ENCODE measurements around the gene RPS3. TPM values are rescaled to one million over a fixed set of nuclear protein-coding genes. Genes with fewer than 3 reads are reported as not detected.
"Not testable (repeated sequence)": the region's sequence is repeated elsewhere in the genome, so short reads cannot be mapped to it uniquely, and the experiment has no call there.

The RPS3 gene
- polyA plus RNA-seq, 2 of the 4 experiments (the other 2 are of a cell fraction): 3,468 to 3,544 TPM

DNA sequence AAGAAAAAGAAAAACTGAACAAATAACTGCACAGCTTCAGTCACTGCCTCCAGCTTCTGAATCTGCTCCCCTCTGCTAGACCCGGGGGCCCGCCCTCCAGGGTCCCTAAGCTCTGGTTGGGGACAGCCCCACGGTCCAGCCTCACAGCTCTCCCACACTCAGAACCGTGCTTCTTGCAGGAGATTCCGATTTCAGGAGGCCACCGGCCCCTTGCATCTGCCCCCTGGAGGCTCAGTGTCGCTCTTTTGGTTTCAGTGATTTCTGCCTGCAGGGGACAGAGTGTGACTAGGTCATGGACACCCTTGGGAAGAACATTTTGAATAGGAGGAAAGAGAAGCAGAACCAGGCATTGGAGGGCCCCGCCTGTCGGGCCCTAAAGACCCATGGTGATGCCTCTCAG, 23.1 kb upstream of the RPS3 start:
- 80% methylated on average over 9 of the region's 9 CpGs for WGBS (ENCODE audit: missing lambda C conversion rate)
- Histone ChIP-seq H3K27ac (peak overlapping the region in 1 of 2 experiments; percentile 72; a peak in 1 of 6 replicates), H3K9me3 (no peaks in the 10 kb centered on the region), H3K4me1 (peaks cover 39% of the 10 kb centered on the region), H3K4me2 (no peak overlapping the region), H3K4me3 (no peak overlapping the region)
- DNase-seq (ENCODE audit: low read depth in 1 of 2, low spot score in 1 of 2): no peak
- no peak for FAIRE-seq
- CTCF ChIA-PET: interaction anchor here (1.0 to 20.4 kb wide), 7 partner anchors 9 to 149 kb away, joined by 3 to 581 read pairs (median 22); partner anchors contain the start of gene GDPD5
- POLR2A ChIA-PET: no interaction called here
- peak in 1 of 2 experiments; percentile 26; a peak in 1 of 6 replicates for ATAC-seq
- TF ChIP-seq, protein P1, sequence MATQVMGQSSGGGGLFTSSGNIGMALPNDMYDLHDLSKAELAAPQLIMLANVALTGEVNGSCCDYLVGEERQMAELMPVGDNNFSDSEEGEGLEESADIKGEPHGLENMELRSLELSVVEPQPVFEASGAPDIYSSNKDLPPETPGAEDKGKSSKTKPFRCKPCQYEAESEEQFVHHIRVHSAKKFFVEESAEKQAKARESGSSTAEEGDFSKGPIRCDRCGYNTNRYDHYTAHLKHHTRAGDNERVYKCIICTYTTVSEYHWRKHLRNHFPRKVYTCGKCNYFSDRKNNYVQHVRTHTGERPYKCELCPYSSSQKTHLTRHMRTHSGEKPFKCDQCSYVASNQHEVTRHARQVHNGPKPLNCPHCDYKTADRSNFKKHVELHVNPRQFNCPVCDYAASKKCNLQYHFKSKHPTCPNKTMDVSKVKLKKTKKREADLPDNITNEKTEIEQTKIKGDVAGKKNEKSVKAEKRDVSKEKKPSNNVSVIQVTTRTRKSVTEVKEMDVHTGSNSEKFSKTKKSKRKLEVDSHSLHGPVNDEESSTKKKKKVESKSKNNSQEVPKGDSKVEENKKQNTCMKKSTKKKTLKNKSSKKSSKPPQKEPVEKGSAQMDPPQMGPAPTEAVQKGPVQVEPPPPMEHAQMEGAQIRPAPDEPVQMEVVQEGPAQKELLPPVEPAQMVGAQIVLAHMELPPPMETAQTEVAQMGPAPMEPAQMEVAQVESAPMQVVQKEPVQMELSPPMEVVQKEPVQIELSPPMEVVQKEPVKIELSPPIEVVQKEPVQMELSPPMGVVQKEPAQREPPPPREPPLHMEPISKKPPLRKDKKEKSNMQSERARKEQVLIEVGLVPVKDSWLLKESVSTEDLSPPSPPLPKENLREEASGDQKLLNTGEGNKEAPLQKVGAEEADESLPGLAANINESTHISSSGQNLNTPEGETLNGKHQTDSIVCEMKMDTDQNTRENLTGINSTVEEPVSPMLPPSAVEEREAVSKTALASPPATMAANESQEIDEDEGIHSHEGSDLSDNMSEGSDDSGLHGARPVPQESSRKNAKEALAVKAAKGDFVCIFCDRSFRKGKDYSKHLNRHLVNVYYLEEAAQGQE (IDR thresholded peaks at IDR 0.05): no peak
- TF ChIP-seq, protein P2, sequence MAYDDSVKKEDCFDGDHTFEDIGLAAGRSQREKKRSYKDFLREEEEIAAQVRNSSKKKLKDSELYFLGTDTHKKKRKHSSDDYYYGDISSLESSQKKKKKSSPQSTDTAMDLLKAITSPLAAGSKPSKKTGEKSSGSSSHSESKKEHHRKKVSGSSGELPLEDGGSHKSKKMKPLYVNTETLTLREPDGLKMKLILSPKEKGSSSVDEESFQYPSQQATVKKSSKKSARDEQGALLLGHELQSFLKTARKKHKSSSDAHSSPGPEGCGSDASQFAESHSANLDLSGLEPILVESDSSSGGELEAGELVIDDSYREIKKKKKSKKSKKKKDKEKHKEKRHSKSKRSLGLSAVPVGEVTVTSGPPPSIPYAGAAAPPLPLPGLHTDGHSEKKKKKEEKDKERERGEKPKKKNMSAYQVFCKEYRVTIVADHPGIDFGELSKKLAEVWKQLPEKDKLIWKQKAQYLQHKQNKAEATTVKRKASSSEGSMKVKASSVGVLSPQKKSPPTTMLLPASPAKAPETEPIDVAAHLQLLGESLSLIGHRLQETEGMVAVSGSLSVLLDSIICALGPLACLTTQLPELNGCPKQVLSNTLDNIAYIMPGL (CRISPR knock-in tag; IDR thresholded peaks at IDR 0.05; ENCODE audit: borderline replicate concordance): no peak
- TF ChIP-seq ZC3H11A (IDR thresholded peaks at IDR 0.05): no peak
- no peak for TF ChIP-seq FOSB (CRISPR knock-in tag; IDR thresholded peaks at IDR 0.05)
- TF ChIP-seq CHD2 (IDR thresholded peaks at IDR 0.05; ENCODE audit: low read length, partially characterized antibody): no peak
- TF ChIP-seq SMC3 (IDR thresholded peaks at IDR 0.05): peak; percentile 23; the same call in 1 of the 3 replicates
- no peak for TF ChIP-seq TFCP2L1 (CRISPR knock-in tag; IDR thresholded peaks at IDR 0.05)
- TF ChIP-seq CEBPB (IDR thresholded peaks at IDR 0.05): no peak

DNA sequence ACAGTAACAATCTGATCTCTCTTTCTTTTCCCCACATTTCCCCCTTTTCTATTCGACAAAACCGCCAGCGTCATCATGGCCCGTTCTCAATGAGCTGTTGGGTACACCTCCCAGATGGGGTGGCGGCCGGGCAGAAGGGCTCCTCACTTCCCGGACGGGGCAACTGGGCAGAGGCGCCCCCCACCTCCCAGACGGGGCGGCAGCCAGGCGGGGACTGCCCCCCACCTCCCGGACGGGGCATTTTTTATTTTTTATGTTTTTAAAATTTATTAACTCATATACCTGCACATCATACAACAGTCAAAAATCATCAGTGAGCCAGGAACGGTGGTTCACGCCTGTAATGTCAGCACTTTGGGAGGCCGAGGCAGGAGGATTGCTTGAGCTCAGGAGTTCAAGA, 20.5 kb upstream of the RPS3 start:
- H3K4me2 ChIP-seq; POLR2A ChIA-PET; FAIRE-seq; H3K4me3 ChIP-seq; H3K9me3 ChIP-seq; ATAC-seq; DNase-seq (ENCODE audit: low read depth in 1 of 2, low spot score in 1 of 2): not testable (repeated sequence)
- 90% methylated on average over 17 of the region's 17 CpGs for WGBS (ENCODE audit: missing lambda C conversion rate)
- CTCF ChIA-PET: interaction anchor here (0.7 to 20.4 kb wide), 4 partner anchors 27 to 99 kb away, joined by 3 to 581 read pairs (median 14); partner anchors contain the start of gene ARRB1
- Histone ChIP-seq H3K4me1 (peaks cover 29% of the 10 kb centered on the region), H3K27ac (peak overlapping the region in 1 of 2 experiments; percentile 50; a peak in 1 of 6 replicates)

DNA sequence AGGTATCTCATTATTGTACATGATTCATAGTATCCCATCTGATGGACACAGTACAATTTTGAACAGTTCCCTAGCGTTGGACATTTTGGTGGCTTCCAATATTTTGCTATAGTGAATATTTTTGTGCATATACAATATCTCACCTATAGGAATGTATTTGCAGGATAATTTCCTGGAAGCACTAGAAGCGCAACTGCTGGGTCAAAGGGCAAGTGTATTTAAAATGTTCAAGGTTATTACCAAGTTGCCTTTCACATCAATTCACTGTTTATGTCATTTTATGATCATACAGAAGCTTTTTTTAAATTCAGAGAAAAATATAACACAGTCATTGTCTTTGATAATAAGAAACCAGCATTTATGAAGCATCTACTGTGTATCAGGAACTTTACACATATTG, 19.1 kb upstream of the RPS3 start:
- no peak for DNase-seq (ENCODE audit: low read depth in 1 of 2, low spot score in 1 of 2)
- Histone ChIP-seq H3K4me3 (no peak overlapping the region), H3K9me3 (no peaks in the 10 kb centered on the region), H3K4me1 (peaks cover 32% of the 10 kb centered on the region), H3K27ac (peak overlapping the region; percentile 50 to 62; a peak in 4 of 6 replicates), H3K4me2 (no peak overlapping the region)
- TF ChIP-seq, protein P3, sequence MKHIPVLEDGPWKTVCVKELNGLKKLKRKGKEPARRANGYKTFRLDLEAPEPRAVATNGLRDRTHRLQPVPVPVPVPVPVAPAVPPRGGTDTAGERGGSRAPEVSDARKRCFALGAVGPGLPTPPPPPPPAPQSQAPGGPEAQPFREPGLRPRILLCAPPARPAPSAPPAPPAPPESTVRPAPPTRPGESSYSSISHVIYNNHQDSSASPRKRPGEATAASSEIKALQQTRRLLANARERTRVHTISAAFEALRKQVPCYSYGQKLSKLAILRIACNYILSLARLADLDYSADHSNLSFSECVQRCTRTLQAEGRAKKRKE (CRISPR knock-in tag; IDR thresholded peaks at IDR 0.05; ENCODE audit: low read depth): no peak
- no peak for FAIRE-seq
- ChIA-PET POLR2A (no interaction called here), CTCF (interaction anchor here (0.5 to 20.4 kb wide), 9 partner anchors 8 to 151 kb away, joined by 3 to 581 read pairs (median 9); partner anchors contain the start of gene ARRB1)
- WGBS (ENCODE audit: missing lambda C conversion rate): 95% methylated on average over 2 of the region's 2 CpGs
- ATAC-seq: no peak

DNA sequence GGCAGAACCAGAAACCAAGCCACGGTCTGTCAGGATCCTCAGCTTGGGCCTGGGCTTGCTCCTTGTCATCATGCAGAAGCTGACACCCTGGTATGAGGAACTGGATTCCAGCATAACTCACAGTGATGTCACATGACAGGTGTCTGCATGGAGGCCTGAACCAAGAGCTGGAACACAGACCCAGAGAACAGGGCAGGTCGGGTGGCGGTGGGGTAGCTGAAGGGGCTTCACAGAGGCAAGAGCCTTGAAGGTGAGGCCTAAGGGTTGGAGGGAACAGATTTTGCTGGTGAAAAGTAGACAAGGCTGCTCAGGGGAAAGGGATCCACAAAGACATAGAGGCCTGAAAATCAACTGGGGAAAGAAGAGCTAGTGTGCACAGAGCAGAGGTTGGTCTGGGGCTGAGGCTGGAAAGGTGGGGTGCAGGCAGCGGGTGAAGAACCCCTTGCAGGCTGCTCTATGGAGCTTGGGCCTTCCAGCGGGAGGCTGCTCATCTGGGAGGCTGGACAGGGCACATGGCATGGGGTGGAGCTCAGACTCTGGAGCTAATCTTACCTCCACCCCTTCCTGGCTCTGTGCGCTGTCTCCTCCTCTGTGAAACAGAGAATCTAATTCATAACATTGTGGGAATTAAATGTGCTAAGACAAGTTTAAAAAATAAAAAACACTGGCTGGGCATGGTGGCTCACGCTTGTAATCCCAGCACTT, 18.4 kb upstream of the RPS3 start:
- peak in 1 of 2 experiments; percentile 63 for DNase-seq (ENCODE audit: low read depth in 1 of 2, low spot score in 1 of 2)
- FAIRE-seq: no peak
- WGBS (ENCODE audit: missing lambda C conversion rate): 69% methylated on average over 6 of the region's 7 CpGs
- CTCF ChIA-PET: interaction anchor here (1.1 to 20.4 kb wide), 8 partner anchors 8 to 150 kb away, joined by 3 to 581 read pairs (median 16); partner anchors contain the start of gene ARRB1
- TF ChIP-seq CEBPB (IDR thresholded peaks at IDR 0.05): no peak
- no peak for TF ChIP-seq RAD21 (conservative IDR thresholded peaks at IDR 0.05 in 1 of 2, IDR thresholded peaks at IDR 0.05 in 1 of 2)
- peak; percentile 24; the same call in 1 of the 2 replicates for TF ChIP-seq FOXS1 (CRISPR knock-in tag; IDR thresholded peaks at IDR 0.05)
- TF ChIP-seq KDM5A (IDR thresholded peaks at IDR 0.05): no peak
- TF ChIP-seq ZNF302 (CRISPR knock-in tag; IDR thresholded peaks at IDR 0.05): peak; percentile 34; the same call in 1 of the 2 replicates
- TF ChIP-seq, protein P4, sequence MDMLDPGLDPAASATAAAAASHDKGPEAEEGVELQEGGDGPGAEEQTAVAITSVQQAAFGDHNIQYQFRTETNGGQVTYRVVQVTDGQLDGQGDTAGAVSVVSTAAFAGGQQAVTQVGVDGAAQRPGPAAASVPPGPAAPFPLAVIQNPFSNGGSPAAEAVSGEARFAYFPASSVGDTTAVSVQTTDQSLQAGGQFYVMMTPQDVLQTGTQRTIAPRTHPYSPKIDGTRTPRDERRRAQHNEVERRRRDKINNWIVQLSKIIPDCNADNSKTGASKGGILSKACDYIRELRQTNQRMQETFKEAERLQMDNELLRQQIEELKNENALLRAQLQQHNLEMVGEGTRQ (IDR thresholded peaks at IDR 0.05): peak; percentile 31; the same call in 1 of the 2 replicates
- Histone ChIP-seq H3K9me3 (no peaks in the 10 kb centered on the region), H3K4me2 (no peak overlapping the region), H3K4me1 (peaks cover 33% of the 10 kb centered on the region), H3K4me3 (no peak overlapping the region), H3K27ac (peak overlapping the region; percentile 50 to 62; a peak in 5 of 6 replicates)
- POLR2A ChIA-PET: interaction anchor here (2.2 kb wide), 1 partner anchor 8 kb away, joined by 9 read pairs; no protein-coding TSS in a partner anchor
- peak; percentile 37 to 45; a peak in 5 of 6 replicates for ATAC-seq

Measured in A549 (cell line).